GM19193 (cell line): ENCODE measurements around the gene CYP4F12.

Experiments used
- POLR2A ChIP-seq: IDR thresholded peaks from 4 replicates; pipeline ENCODE4 v1.6.1; 2011; ENCODE audit not compliant: insufficient read depth, insufficient read length; ENCODE audit errors: extremely low read depth

The CYP4F12 gene, protein sequence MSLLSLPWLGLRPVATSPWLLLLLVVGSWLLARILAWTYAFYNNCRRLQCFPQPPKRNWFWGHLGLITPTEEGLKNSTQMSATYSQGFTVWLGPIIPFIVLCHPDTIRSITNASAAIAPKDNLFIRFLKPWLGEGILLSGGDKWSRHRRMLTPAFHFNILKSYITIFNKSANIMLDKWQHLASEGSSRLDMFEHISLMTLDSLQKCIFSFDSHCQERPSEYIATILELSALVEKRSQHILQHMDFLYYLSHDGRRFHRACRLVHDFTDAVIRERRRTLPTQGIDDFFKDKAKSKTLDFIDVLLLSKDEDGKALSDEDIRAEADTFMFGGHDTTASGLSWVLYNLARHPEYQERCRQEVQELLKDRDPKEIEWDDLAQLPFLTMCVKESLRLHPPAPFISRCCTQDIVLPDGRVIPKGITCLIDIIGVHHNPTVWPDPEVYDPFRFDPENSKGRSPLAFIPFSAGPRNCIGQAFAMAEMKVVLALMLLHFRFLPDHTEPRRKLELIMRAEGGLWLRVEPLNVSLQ

DNA sequence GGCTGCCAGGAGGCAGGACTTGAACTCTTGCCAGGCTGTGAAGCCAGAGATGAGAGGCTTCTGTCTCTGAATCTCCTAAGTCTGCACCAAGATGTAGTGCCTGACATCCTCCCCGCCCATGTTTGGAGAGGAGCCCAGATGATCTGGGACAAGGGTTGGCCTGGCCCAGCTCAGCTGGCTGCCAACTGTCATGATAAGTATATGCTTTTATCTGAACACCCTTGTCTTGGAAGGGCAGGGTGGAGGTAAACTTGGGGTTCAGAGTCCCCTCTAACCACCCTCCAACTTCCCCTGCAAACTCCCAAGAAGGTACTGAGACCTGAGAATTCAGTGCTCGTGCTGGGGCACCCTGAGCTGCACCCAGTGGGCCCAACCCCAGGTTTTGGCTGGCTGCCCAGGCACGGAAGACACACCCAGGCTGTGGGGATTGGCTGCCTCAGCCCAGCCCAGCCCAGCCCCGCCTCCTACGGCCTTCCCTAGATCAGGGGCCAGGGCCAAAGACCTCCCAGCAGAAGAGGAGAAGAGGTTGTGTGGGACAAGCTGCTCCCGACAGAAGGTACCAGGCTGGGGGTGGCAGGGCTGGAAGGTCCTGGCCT is at the start of gene CYP4F12:
CYP4F12 (plus strand) TSS at position 508 of the 596 bp plus-strand sequence. CDS start 443 bp downstream, outside the sequence.
- TF ChIP-seq POLR2A, result no peak

DNA sequence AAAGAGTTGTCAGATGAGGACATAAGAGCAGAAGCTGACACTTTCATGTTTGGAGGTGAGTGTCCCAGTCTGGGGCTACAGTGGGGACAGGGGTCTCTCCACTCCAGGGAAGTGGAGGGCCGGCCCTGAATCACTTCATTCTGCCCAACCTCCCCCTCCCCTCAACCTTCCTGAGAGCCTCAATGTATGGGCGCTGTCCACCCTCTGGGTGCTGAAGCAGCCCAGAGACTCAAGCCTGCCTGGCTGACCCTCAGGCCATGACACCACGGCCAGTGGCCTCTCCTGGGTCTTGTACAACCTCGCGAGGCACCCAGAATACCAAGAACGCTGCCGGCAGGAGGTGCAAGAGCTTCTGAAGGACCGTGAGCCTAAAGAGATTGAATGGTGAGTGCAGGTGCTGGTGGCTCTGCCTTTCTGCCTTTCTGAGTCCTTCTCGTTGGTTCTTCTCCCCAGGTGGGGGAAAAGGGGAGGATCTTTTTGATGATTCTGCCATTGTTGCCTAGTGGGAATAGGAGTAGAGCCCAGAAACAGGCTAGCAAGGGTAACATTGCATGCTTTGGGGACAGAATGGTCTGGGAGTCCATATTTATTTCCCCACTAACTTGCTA is 49.1 kb upstream of the CYP4F12 start:
- TF ChIP-seq POLR2A, result no peak

DNA sequence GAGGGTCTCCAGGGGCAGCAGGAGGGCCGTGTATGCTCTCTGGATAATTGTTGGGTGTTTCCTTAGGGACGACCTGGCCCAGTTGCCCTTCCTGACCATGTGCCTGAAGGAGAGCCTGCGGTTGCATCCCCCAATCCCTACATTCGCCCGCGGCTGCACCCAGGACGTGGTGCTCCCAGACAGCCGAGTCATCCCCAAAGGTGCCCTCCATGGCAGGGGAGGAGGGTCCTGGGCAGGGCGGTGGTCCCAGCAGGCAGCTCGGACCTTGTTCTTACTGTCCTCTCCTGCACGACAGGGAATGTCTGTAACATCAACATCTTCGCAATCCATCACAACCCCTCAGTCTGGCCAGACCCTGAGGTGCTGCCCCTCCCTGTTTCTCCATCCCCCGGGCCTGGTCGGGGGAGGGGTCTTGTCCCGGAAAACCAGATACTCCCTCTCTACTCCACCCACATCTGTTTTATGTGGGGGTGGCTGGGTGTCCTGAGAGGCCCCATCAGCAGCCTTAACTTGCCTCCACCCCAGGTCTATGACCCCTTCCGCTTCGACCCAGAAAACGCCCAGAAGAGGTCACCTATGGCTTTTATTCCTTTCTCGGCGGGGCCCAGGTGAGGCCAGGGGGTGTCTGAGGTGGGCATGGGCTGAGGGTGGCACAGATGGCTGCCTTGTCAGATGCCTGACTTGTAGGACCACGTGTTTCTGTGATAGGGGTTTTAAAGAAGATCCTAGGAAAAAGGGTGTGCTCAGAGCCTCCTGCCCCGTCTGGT is 44.5 kb upstream of the CYP4F12 start:
- no peak for TF ChIP-seq POLR2A

DNA sequence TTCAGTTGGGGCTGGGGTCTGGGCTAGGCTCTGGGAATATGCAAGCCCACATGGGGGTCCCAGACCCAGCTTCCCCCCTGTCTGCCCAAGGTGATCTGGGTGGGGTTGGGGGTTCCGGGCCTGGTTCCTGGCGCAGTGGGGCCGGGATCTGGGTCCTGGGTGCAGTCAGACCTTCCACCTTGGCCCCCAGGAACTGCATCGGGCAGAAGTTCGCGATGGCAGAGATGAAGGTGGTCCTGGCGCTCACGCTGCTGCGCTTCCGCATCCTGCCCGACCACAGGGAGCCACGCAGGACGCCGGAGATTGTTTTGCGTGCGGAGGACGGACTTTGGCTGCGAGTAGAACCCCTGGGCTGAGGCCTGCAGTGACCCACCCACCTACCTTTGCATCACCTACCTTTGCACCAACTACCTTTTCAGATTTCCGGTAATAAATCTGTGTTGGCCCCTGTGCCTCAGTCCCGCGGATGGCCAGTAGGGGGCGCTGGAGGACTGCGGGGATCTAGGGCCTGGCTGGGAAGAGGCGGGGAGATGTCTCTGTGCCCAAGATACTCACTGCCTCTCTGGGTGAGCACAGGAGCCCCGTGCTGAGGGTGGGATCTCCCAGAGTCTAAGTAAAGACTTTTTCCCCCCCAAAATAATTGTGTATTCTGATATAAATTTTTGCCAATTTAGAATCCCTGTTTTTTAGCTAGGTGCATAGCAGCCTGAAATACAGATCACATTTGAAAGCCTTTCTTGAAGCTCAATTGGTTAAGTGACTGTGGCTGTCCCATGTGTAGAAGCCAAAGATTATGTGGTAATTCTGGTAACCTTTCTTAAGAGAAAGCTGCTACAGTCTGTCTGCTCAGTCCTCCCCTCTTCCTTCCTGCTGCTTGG is 43.6 kb upstream of the CYP4F12 start:
- TF ChIP-seq POLR2A, result no peak

DNA sequence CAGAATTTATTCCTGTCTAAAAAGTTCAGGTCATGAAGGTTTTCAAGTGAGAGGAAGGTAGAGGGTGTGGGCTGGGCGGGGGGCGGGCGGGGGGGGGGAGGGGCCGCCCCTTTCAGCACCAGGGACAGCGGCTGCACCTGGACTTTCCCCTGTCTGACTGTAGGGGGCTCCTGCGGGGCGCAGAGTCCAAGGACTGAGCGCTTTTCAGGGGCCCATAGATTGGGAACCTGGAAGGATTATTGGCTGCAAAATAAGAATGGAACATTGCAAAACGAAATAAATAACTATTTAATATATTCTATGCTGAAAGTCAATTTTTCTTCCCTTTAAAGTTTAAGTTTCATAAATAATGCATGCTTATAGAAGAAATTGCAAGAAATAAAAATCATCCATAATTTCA is 41.1 kb upstream of the CYP4F12 start:
- TF ChIP-seq POLR2A, result no peak

DNA sequence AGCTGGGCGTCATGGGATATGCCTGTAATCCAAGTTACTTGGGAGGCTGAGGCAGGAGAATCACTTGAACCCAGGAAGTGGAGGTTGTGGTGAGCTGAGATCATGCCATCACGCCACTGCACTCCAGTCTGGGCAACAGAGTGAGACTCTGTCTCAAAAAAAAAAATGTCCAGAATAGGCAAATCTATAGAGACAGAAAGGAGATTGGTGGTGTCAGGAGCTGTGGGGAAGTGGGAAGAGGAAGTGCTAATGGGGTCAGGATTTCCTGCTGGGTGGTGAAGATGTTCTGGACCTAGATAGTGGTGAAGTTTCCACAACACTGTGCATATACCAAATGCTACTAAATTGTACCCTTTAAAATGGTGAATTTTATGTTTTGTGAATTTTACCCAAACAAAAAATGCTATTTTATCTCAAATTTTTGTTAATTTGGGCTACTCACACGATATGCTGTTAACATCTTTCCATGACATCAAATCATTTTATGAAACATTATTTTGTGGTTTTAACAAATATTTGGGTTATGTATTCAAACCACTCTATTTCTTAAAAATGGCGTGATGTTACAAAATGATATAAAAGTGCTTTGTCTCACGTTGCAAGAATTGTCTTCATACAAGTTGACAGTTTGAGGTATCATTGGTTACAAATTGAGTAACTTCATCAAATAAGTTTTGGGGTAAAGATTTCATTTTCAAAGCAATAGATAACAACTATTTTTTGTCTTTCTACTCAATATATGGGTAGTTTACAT is 39.6 kb upstream of the CYP4F12 start:
- no peak for TF ChIP-seq POLR2A

DNA sequence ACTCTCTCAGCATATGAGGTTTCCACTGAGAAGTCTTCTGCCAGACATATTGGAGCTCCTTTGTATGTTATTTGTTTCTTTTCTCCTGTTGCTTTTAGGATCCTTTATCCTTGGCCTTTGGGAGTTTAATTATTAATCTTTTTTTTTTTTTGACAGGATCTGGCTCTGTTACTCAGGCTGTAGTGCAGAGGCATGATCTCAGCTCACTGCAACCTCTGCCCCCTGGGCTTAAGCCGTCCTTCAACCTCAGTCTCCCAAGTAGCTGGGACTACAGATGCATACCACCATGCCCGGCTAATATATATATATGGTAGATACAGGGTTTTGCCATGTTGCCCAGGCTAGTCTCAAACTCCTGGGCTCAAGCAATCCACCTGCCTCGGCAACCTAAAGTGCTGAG is 38.8 kb upstream of the CYP4F12 start:
- TF ChIP-seq POLR2A, result no peak

DNA sequence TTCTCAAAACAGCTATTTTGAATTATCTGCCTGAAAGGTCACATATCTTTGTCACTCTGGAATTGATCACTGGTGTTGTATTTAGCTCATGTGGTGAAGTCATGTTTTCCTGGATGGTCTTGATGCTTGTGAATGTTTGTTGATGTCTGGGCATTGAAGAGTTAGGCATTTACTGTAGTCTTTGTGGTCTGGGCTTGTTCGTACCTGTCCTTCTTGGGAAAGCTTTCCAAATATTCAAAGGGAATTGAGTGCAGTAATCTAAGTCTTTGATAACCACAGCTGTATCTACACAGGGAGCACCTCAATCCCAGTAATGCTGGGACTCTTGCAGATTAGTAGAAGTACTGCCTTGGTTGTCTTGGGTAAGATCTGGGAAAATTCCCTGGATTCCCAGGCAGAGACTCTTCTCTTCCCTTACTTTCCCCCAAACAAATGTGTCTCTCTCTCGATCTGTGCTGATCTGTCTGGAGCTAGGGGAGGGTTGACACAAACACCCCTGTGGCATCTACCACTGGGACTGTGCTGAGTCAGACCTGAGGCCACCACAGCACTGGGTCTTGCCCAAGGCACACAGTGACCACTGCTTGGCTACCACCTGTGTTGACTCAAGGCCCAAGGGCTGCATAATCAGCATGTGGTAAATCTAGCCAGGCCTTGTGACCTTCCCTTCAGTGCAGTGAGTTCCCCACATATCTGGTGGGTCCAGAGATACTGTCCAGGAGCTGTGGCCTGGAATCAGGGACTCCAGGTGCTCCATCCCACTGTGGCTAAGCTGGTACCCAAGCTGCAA is 37.7 kb upstream of the CYP4F12 start:
- no peak for TF ChIP-seq POLR2A

DNA sequence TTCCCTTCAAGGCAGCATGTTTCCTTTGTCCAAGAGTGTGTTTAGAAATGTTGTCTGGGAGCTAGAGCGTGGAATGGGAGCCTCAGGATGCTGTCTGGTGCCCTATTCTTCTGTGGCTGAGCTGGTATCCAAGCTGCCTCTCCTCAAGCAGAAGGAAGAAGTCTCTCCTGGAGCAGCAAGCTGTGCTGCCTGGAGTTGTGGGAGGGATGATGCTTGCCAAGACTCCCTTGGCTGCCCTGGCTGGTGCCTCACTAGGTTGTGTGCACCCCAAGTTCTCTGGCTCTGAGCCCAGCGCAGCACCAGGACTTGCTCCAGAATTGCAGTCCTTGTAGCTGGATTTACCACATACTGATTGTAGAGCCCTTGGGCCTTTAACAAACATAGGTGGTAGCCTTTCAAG is 36.9 kb upstream of the CYP4F12 start:
- TF ChIP-seq POLR2A, result no peak

DNA sequence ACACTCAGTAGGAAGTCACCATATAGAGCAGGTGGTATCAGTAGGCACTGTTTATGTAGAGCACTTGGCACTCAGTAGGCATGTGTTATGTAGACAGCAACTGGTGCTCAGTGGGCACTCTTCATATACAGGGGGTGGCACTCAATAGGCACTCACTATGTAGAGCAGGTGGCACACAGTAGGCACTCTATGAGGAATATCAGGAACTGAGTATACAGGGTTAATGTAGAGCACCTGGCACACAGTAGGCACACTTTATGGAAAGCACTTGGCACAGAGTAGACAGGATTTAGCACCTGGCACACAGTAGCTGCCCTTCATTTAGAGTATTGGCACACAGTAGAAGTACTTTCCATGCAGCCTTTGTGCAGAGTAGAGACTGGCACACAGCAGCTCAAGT is 33.3 kb upstream of the CYP4F12 start:
- TF ChIP-seq POLR2A, result no peak

DNA sequence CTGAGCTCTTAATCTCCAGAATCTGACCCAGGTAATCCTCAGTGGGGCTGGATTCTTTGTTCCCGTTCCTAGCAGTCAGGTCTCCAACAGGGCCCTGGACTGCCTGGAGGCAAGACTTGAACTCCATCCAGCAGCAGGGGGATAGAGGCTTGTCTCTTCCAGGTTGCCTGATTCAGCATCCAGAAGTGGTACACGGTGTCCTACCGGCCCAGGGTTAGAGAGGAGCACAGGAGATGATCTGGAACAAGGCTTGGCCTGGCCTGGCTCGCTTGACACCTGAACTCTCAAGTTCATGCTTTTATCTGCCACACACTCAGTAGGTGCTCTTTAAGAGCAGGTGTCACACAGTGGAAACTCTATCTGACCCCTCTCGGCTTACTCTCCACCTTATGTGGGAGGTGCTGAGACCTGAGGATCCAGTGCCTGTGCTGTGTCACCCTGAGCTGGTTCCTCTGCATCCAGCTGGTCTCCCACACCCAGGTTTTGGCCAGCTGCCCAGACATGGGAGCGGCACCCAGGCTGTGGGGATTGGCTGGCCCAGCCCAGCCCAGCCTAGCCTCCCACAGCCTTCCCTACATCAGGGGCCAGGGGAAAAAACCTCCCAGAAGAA is 32.5 kb upstream of the CYP4F12 start, which contains the start of gene CYP4F3:
CYP4F3 (plus strand) TSS at position 604 of the 610 bp plus-strand sequence. CDS start 519 bp downstream, outside the sequence.
- no peak for TF ChIP-seq POLR2A
